H9 (cell line): ENCODE measurements around the gene IFT122. TPM values are rescaled to one million over a fixed set of nuclear protein-coding genes. Genes with fewer than 3 reads are reported as not detected.

ENCODE experiments used
- DNase-seq: peaks from one replicate; pipeline ENCODE4 v3.0.0-alpha.2; 2017
- H2AFZ ChIP-seq: one replicate; pipeline ENCODE4 v1.6.1; 2013; ENCODE audit warnings: mild to moderate bottlenecking, low read length, control low read depth, moderate library complexity
- H2AK5ac ChIP-seq: 2 replicates; pipeline ENCODE4 v1.6.1; 2013; ENCODE audit warnings: low read length, control low read depth, mixed read lengths; ENCODE audit not compliant: insufficient read length
- H2BK120ac ChIP-seq: one replicate; pipeline ENCODE4 v1.6.1; 2013; ENCODE audit warnings: low read depth, mild to moderate bottlenecking, low read length, control low read depth, inconsistent platforms; ENCODE audit not compliant: poor library complexity, severe bottlenecking
- H2BK12ac ChIP-seq: 2 replicates; pipeline ENCODE4 v1.6.1; 2013; ENCODE audit warnings: low read length, control low read depth, mixed read lengths, low read depth; ENCODE audit not compliant: insufficient read length
- H2BK15ac ChIP-seq: 2 replicates; pipeline ENCODE4 v1.6.1; 2013; ENCODE audit warnings: low read depth, low read length, control low read depth
- H2BK20ac ChIP-seq: one replicate; pipeline ENCODE4 v1.6.1; 2013; ENCODE audit warnings: low read depth, mild to moderate bottlenecking, low read length, control low read depth, inconsistent platforms; ENCODE audit not compliant: poor library complexity, severe bottlenecking
- H2BK5ac ChIP-seq: 2 replicates; pipeline ENCODE4 v1.6.1; 2013; ENCODE audit warnings: low read length, control low read depth, mixed read lengths; ENCODE audit not compliant: insufficient read length
- H3K14ac ChIP-seq: 2 replicates; pipeline ENCODE4 v1.6.1; 2013; ENCODE audit warnings: low read length, control low read depth; ENCODE audit not compliant: insufficient read depth
- H3K18ac ChIP-seq: 2 replicates; pipeline ENCODE4 v1.6.1; 2013; ENCODE audit warnings: low read depth, mild to moderate bottlenecking, mixed read lengths, low read length, control low read depth; ENCODE audit not compliant: insufficient read length
- H3K23ac ChIP-seq: 2 replicates; pipeline ENCODE4 v1.6.1; 2013; ENCODE audit warnings: low read length, control low read depth, mixed read lengths, low read depth; ENCODE audit not compliant: insufficient read length
- H3K23me2 ChIP-seq: 2 replicates; pipeline ENCODE4 v1.6.1; 2013; ENCODE audit warnings: low read depth, mild to moderate bottlenecking, mixed read lengths, low read length, control low read depth; ENCODE audit not compliant: insufficient read length, poor library complexity, severe bottlenecking
- H3K27ac ChIP-seq: 2 replicates; pipeline ENCODE4 v1.5.1; 2013; ENCODE audit warnings: low read length, control low read depth, mixed read lengths, low read depth; ENCODE audit not compliant: insufficient read length
- H3K27me3 ChIP-seq: 2 replicates; pipeline ENCODE4 v1.6.1; 2013; ENCODE audit warnings: low read length, control low read depth, inconsistent platforms; ENCODE audit not compliant: insufficient read depth
- H3K4ac ChIP-seq: 2 replicates; pipeline ENCODE4 v1.6.1; 2013; ENCODE audit warnings: low read depth, mild to moderate bottlenecking, control low read depth, inconsistent platforms, low read length, moderate library complexity
- H3K4me1 ChIP-seq: 2 replicates; pipeline ENCODE4 v1.6.1; 2013; ENCODE audit warnings: low read length, control low read depth, inconsistent platforms; ENCODE audit not compliant: insufficient read depth
- H3K4me2 ChIP-seq: 2 replicates; pipeline ENCODE4 v1.6.1; 2013; ENCODE audit warnings: low read length, control low read depth, mixed read lengths; ENCODE audit not compliant: insufficient read length, insufficient read depth
- H3K56ac ChIP-seq: 2 replicates; pipeline ENCODE4 v1.6.1; 2013; ENCODE audit warnings: low read depth, mild to moderate bottlenecking, mixed read lengths, low read length, control low read depth; ENCODE audit not compliant: insufficient read length
- H3K79me1 ChIP-seq: 2 replicates; pipeline ENCODE4 v1.6.1; 2013; ENCODE audit warnings: low read depth, mild to moderate bottlenecking, moderate library complexity, low read length, control low read depth, inconsistent platforms; ENCODE audit not compliant: insufficient read depth, poor library complexity, severe bottlenecking
- H3K79me2 ChIP-seq: 2 replicates; pipeline ENCODE4 v1.6.1; 2013; ENCODE audit warnings: low read length, control low read depth, inconsistent platforms; ENCODE audit not compliant: insufficient read depth
- H3K9ac ChIP-seq: 2 replicates; pipeline ENCODE4 v1.6.1; 2013; ENCODE audit warnings: low read length, control low read depth, mixed read lengths; ENCODE audit not compliant: insufficient read length; ENCODE audit errors: extremely low read depth
- H3K9me3 ChIP-seq: one replicate; pipeline ENCODE4 v1.6.1; 2013; ENCODE audit warnings: low read depth, low read length, inconsistent platforms; ENCODE audit not compliant: control insufficient read depth
- H3T11ph ChIP-seq: one replicate; pipeline ENCODE4 v1.6.1; 2013; ENCODE audit warnings: mild to moderate bottlenecking, low read length, control low read depth, inconsistent platforms
- H4K20me1 ChIP-seq: one replicate; pipeline ENCODE4 v1.6.1; 2013; ENCODE audit not compliant: control insufficient read depth, insufficient read length, insufficient read depth
- H4K5ac ChIP-seq: 2 replicates; pipeline ENCODE4 v1.6.1; 2013; ENCODE audit warnings: low read depth, mild to moderate bottlenecking, mixed read lengths, low read length, control low read depth; ENCODE audit not compliant: insufficient read length
- H4K8ac ChIP-seq: replicated peaks from 2 replicates; pipeline ENCODE4 v1.6.1; 2013; ENCODE audit warnings: low read length, control low read depth, mixed read lengths, low read depth; ENCODE audit not compliant: insufficient read length
- H4K91ac ChIP-seq: 2 replicates; pipeline ENCODE4 v1.6.1; 2013; ENCODE audit warnings: low read depth, mild to moderate bottlenecking, moderate library complexity, mixed read lengths, low read length, control low read depth; ENCODE audit not compliant: insufficient read length
- H3K27ac Mint-ChIP-seq, 3 experiments: 2 replicates in 2 of 3; 3 replicates in 1 of 3; pipeline ENCODE4 v1.8.0; 2020 to 2021; ENCODE audit warnings: mixed read lengths in 3 of 3, mild to moderate bottlenecking in 1 of 3, moderate library complexity in 1 of 3
- H3K27me3 Mint-ChIP-seq: 2 replicates; pipeline ENCODE4 v1.8.0; 2021; ENCODE audit warnings: low read depth, mild to moderate bottlenecking, moderate library complexity, mixed read lengths
- H3K36me3 Mint-ChIP-seq, 3 experiments: 2 replicates in 2 of 3; 3 replicates in 1 of 3; pipeline ENCODE4 v1.8.0; 2020 to 2021; ENCODE audit warnings: low read depth in 3 of 3, mixed read lengths in 3 of 3; ENCODE audit not compliant: insufficient read depth in 1 of 3
- H3K4me1 Mint-ChIP-seq, 2 experiments: 2 replicates each; pipeline ENCODE4 v1.8.0; 2020; ENCODE audit warnings: mixed read lengths in 2 of 2
- H3K4me3 Mint-ChIP-seq, 2 experiments: 2 replicates in 1 of 2; 3 replicates in 1 of 2; pipeline ENCODE4 v1.8.0; 2020 to 2021; ENCODE audit warnings: mild to moderate bottlenecking in 2 of 2, mixed read lengths in 2 of 2, moderate library complexity in 1 of 2
- H3K9me3 Mint-ChIP-seq, 2 experiments: 2 replicates in 1 of 2; 3 replicates in 1 of 2; pipeline ENCODE4 v1.8.0; 2020; ENCODE audit warnings: mild to moderate bottlenecking in 2 of 2, mixed read lengths in 2 of 2, moderate library complexity in 1 of 2
- WGBS: extraction: QIAGEN DNeasy Blood & Tissue Kit; methylation state at CpG from one replicate; pipeline ENCODE4 v1.1.7; 2013; ENCODE audit warnings: missing lambda C conversion rate, low lambda C conversion rate, mixed read lengths; ENCODE audit not compliant: insufficient read length; ENCODE audit errors: extremely low coverage; 5-methylcytosine and 5-hydroxymethylcytosine counted together
- total RNA-seq: library from RNA; stranded (reverse); gene quantifications from 2 replicates; pipeline ENCODE4 v1.2.1, GENCODE V29; 2021
- TF ChIP-seq, protein P1 (sequence below): fragments of 200-600 bp; sonication (generic); conservative IDR thresholded peaks from 3 replicates; pipeline ENCODE4 v1.8.0; 2021; ENCODE audit warnings: antibody characterized with exemption, mild to moderate bottlenecking

Gene IFT122
- total RNA-seq, 1 experiment from 2014 or later: 19.3 TPM

DNA sequence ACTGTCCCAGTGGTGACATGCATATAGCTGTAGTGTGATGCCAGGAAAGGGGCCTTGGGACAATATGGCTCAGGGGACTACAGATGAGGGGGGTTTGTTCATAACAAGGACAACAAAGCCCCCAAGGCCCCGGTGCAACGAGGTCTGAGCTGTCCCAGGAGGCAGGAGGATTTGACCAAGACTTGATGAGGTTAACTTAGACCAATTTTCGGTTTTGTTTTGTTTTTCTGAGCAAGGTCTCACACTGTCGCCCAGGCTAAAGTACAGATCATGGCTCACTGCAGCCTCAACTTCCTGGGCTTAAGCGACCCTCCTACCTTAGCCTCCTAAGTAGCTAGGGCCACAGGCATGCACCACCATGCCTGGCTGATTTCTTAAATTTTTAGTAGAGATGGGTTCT, 35.4 kb upstream of the IFT122 start:
- Histone ChIP-seq H3K4ac (no peak overlapping the region), H3K27ac (no peak overlapping the region), H2AFZ (no peak overlapping the region), H2BK20ac (no peak overlapping the region), H2BK120ac (no peak overlapping the region), H3K27me3 (no peaks in the 10 kb centered on the region), H3K9ac (no peak overlapping the region), H3K14ac (no peak overlapping the region), H3K23ac (no peak overlapping the region), H2BK5ac (no peak overlapping the region), H4K91ac (no peak overlapping the region), H3K56ac (no peak overlapping the region), H4K20me1 (no peaks in the 10 kb centered on the region), H4K8ac (no peak overlapping the region), H2BK15ac (no peak overlapping the region), H3K9me3 (no peaks in the 10 kb centered on the region), H3K18ac (no peak overlapping the region), H3K79me1 (no peaks in the 10 kb centered on the region), H3T11ph (no peak overlapping the region), H4K5ac (no peak overlapping the region), H2AK5ac (no peak overlapping the region), H2BK12ac (no peak overlapping the region), H3K23me2 (no peaks in the 10 kb centered on the region), H3K4me1 (no peaks in the 10 kb centered on the region), H3K4me2 (no peak overlapping the region), H3K79me2 (no peaks in the 10 kb centered on the region)
- no peak for DNase-seq
- no peaks in the 10 kb centered on the region for H3K36me3 Mint-ChIP-seq
- no peak overlapping the region for H3K4me3 Mint-ChIP-seq
- H3K4me1 Mint-ChIP-seq: peaks cover 2 to 4% of the 10 kb centered on the region in 2 experiments; a peak in 2 of 4 replicates
- H3K27me3 Mint-ChIP-seq: peaks cover 2% of the 10 kb centered on the region
- no peaks in the 10 kb centered on the region for H3K9me3 Mint-ChIP-seq
- H3K27ac Mint-ChIP-seq: no peak overlapping the region
- no CpG with 5 or more reads among the region's 5 CpGs for WGBS
- TF ChIP-seq, protein P1, sequence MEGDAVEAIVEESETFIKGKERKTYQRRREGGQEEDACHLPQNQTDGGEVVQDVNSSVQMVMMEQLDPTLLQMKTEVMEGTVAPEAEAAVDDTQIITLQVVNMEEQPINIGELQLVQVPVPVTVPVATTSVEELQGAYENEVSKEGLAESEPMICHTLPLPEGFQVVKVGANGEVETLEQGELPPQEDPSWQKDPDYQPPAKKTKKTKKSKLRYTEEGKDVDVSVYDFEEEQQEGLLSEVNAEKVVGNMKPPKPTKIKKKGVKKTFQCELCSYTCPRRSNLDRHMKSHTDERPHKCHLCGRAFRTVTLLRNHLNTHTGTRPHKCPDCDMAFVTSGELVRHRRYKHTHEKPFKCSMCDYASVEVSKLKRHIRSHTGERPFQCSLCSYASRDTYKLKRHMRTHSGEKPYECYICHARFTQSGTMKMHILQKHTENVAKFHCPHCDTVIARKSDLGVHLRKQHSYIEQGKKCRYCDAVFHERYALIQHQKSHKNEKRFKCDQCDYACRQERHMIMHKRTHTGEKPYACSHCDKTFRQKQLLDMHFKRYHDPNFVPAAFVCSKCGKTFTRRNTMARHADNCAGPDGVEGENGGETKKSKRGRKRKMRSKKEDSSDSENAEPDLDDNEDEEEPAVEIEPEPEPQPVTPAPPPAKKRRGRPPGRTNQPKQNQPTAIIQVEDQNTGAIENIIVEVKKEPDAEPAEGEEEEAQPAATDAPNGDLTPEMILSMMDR: no peak
